H9 (cell line): Measurements from ENCODE around the gene MTSS2. TPM values are rescaled to one million over a fixed set of nuclear protein-coding genes. Genes with fewer than 3 reads are reported as not detected.

Experiments
- DNase-seq: peaks from one replicate; pipeline ENCODE4 v3.0.0-alpha.2; 2017
- H2AFZ ChIP-seq: one replicate; pipeline ENCODE4 v1.6.1; 2013; ENCODE audit warnings: mild to moderate bottlenecking, low read length, control low read depth, moderate library complexity
- H2AK5ac ChIP-seq: 2 replicates; pipeline ENCODE4 v1.6.1; 2013; ENCODE audit warnings: low read length, control low read depth, mixed read lengths; ENCODE audit not compliant: insufficient read length
- H2BK120ac ChIP-seq: one replicate; pipeline ENCODE4 v1.6.1; 2013; ENCODE audit warnings: low read depth, mild to moderate bottlenecking, low read length, control low read depth, inconsistent platforms; ENCODE audit not compliant: poor library complexity, severe bottlenecking
- H2BK12ac ChIP-seq: 2 replicates; pipeline ENCODE4 v1.6.1; 2013; ENCODE audit warnings: low read length, control low read depth, mixed read lengths, low read depth; ENCODE audit not compliant: insufficient read length
- H2BK15ac ChIP-seq: 2 replicates; pipeline ENCODE4 v1.6.1; 2013; ENCODE audit warnings: low read depth, low read length, control low read depth
- H2BK20ac ChIP-seq: one replicate; pipeline ENCODE4 v1.6.1; 2013; ENCODE audit warnings: low read depth, mild to moderate bottlenecking, low read length, control low read depth, inconsistent platforms; ENCODE audit not compliant: poor library complexity, severe bottlenecking
- H2BK5ac ChIP-seq: 2 replicates; pipeline ENCODE4 v1.6.1; 2013; ENCODE audit warnings: low read length, control low read depth, mixed read lengths; ENCODE audit not compliant: insufficient read length
- H3K14ac ChIP-seq: 2 replicates; pipeline ENCODE4 v1.6.1; 2013; ENCODE audit warnings: low read length, control low read depth; ENCODE audit not compliant: insufficient read depth
- H3K18ac ChIP-seq: 2 replicates; pipeline ENCODE4 v1.6.1; 2013; ENCODE audit warnings: low read depth, mild to moderate bottlenecking, mixed read lengths, low read length, control low read depth; ENCODE audit not compliant: insufficient read length
- H3K23ac ChIP-seq: 2 replicates; pipeline ENCODE4 v1.6.1; 2013; ENCODE audit warnings: low read length, control low read depth, mixed read lengths, low read depth; ENCODE audit not compliant: insufficient read length
- H3K23me2 ChIP-seq: 2 replicates; pipeline ENCODE4 v1.6.1; 2013; ENCODE audit warnings: low read depth, mild to moderate bottlenecking, mixed read lengths, low read length, control low read depth; ENCODE audit not compliant: insufficient read length, poor library complexity, severe bottlenecking
- H3K27ac ChIP-seq: 2 replicates; pipeline ENCODE4 v1.5.1; 2013; ENCODE audit warnings: low read length, control low read depth, mixed read lengths, low read depth; ENCODE audit not compliant: insufficient read length
- H3K27me3 ChIP-seq: 2 replicates; pipeline ENCODE4 v1.6.1; 2013; ENCODE audit warnings: low read length, control low read depth, inconsistent platforms; ENCODE audit not compliant: insufficient read depth
- H3K4ac ChIP-seq: 2 replicates; pipeline ENCODE4 v1.6.1; 2013; ENCODE audit warnings: low read depth, mild to moderate bottlenecking, control low read depth, inconsistent platforms, low read length, moderate library complexity
- H3K4me1 ChIP-seq: 2 replicates; pipeline ENCODE4 v1.6.1; 2013; ENCODE audit warnings: low read length, control low read depth, inconsistent platforms; ENCODE audit not compliant: insufficient read depth
- H3K4me2 ChIP-seq: 2 replicates; pipeline ENCODE4 v1.6.1; 2013; ENCODE audit warnings: low read length, control low read depth, mixed read lengths; ENCODE audit not compliant: insufficient read length, insufficient read depth
- H3K56ac ChIP-seq: 2 replicates; pipeline ENCODE4 v1.6.1; 2013; ENCODE audit warnings: low read depth, mild to moderate bottlenecking, mixed read lengths, low read length, control low read depth; ENCODE audit not compliant: insufficient read length
- H3K79me1 ChIP-seq: 2 replicates; pipeline ENCODE4 v1.6.1; 2013; ENCODE audit warnings: low read depth, mild to moderate bottlenecking, moderate library complexity, low read length, control low read depth, inconsistent platforms; ENCODE audit not compliant: insufficient read depth, poor library complexity, severe bottlenecking
- H3K79me2 ChIP-seq: 2 replicates; pipeline ENCODE4 v1.6.1; 2013; ENCODE audit warnings: low read length, control low read depth, inconsistent platforms; ENCODE audit not compliant: insufficient read depth
- H3K9ac ChIP-seq: 2 replicates; pipeline ENCODE4 v1.6.1; 2013; ENCODE audit warnings: low read length, control low read depth, mixed read lengths; ENCODE audit not compliant: insufficient read length; ENCODE audit errors: extremely low read depth
- H3K9me3 ChIP-seq: one replicate; pipeline ENCODE4 v1.6.1; 2013; ENCODE audit warnings: low read depth, low read length, inconsistent platforms; ENCODE audit not compliant: control insufficient read depth
- H3T11ph ChIP-seq: one replicate; pipeline ENCODE4 v1.6.1; 2013; ENCODE audit warnings: mild to moderate bottlenecking, low read length, control low read depth, inconsistent platforms
- H4K20me1 ChIP-seq: one replicate; pipeline ENCODE4 v1.6.1; 2013; ENCODE audit not compliant: control insufficient read depth, insufficient read length, insufficient read depth
- H4K5ac ChIP-seq: 2 replicates; pipeline ENCODE4 v1.6.1; 2013; ENCODE audit warnings: low read depth, mild to moderate bottlenecking, mixed read lengths, low read length, control low read depth; ENCODE audit not compliant: insufficient read length
- H4K8ac ChIP-seq: replicated peaks from 2 replicates; pipeline ENCODE4 v1.6.1; 2013; ENCODE audit warnings: low read length, control low read depth, mixed read lengths, low read depth; ENCODE audit not compliant: insufficient read length
- H4K91ac ChIP-seq: 2 replicates; pipeline ENCODE4 v1.6.1; 2013; ENCODE audit warnings: low read depth, mild to moderate bottlenecking, moderate library complexity, mixed read lengths, low read length, control low read depth; ENCODE audit not compliant: insufficient read length
- H3K27ac Mint-ChIP-seq, 3 experiments: 2 replicates in 2 of 3; 3 replicates in 1 of 3; pipeline ENCODE4 v1.8.0; 2020 to 2021; ENCODE audit warnings: mixed read lengths in 3 of 3, mild to moderate bottlenecking in 1 of 3, moderate library complexity in 1 of 3
- H3K27me3 Mint-ChIP-seq: 2 replicates; pipeline ENCODE4 v1.8.0; 2021; ENCODE audit warnings: low read depth, mild to moderate bottlenecking, moderate library complexity, mixed read lengths
- H3K36me3 Mint-ChIP-seq, 3 experiments: 2 replicates in 2 of 3; 3 replicates in 1 of 3; pipeline ENCODE4 v1.8.0; 2020 to 2021; ENCODE audit warnings: low read depth in 3 of 3, mixed read lengths in 3 of 3; ENCODE audit not compliant: insufficient read depth in 1 of 3
- H3K4me1 Mint-ChIP-seq, 2 experiments: 2 replicates each; pipeline ENCODE4 v1.8.0; 2020; ENCODE audit warnings: mixed read lengths in 2 of 2
- H3K4me3 Mint-ChIP-seq, 2 experiments: 2 replicates in 1 of 2; 3 replicates in 1 of 2; pipeline ENCODE4 v1.8.0; 2020 to 2021; ENCODE audit warnings: mild to moderate bottlenecking in 2 of 2, mixed read lengths in 2 of 2, moderate library complexity in 1 of 2
- H3K9me3 Mint-ChIP-seq, 2 experiments: 2 replicates in 1 of 2; 3 replicates in 1 of 2; pipeline ENCODE4 v1.8.0; 2020; ENCODE audit warnings: mild to moderate bottlenecking in 2 of 2, mixed read lengths in 2 of 2, moderate library complexity in 1 of 2
- CTCF ChIP-seq: fragments of 200-600 bp; sonication (generic); conservative IDR thresholded peaks from 3 replicates; pipeline ENCODE4 v1.8.0; 2021; ENCODE audit warnings: antibody characterized with exemption, mild to moderate bottlenecking
- whole genome bisulfite sequencing: extraction: QIAGEN DNeasy Blood & Tissue Kit; methylation state at CpG from one replicate; pipeline ENCODE4 v1.1.7; 2013; ENCODE audit warnings: missing lambda C conversion rate, low lambda C conversion rate, mixed read lengths; ENCODE audit not compliant: insufficient read length; ENCODE audit errors: extremely low coverage; 5-methylcytosine and 5-hydroxymethylcytosine counted together
- total RNA-seq: library from RNA; stranded (reverse); gene quantifications from 2 replicates; pipeline ENCODE4 v1.2.1, GENCODE V29; 2021

Gene MTSS2
- total RNA-seq, 1 experiment from 2014 or later: 41.0 TPM

- no peaks in the 10 kb centered on the region for H3K27me3 ChIP-seq
- no peaks in the 10 kb centered on the region for H3K9me3 Mint-ChIP-seq
- no peaks in the 10 kb centered on the region; the same call in 1 of the 2 replicates for H3K27me3 Mint-ChIP-seq
- no peak overlapping the region for H2BK20ac ChIP-seq
- peaks cover 32 to 40% of the 10 kb centered on the region in 2 experiments for H3K4me1 Mint-ChIP-seq
- H3K4me2 ChIP-seq: no peak overlapping the region
- peaks cover 6% of the 10 kb centered on the region; the same call in 1 of the 2 replicates for H3K4me1 ChIP-seq
- H2AFZ ChIP-seq: no peak overlapping the region
- H3K18ac ChIP-seq: no peak overlapping the region
- H2BK120ac ChIP-seq: no peak overlapping the region
- H3K9me3 ChIP-seq: no peaks in the 10 kb centered on the region
- no CpG with 5 or more reads among the region's 14 CpGs for WGBS
- no peaks in the 10 kb centered on the region for H3K23me2 ChIP-seq
- H3K79me1 ChIP-seq: no peaks in the 10 kb centered on the region
- H3K23ac ChIP-seq: no peak overlapping the region
- no peak overlapping the region for H3K56ac ChIP-seq
- no peak overlapping the region for H2BK5ac ChIP-seq
- no peak overlapping the region for H3K27ac ChIP-seq
- H4K20me1 ChIP-seq: no peaks in the 10 kb centered on the region
- H4K91ac ChIP-seq: no peak overlapping the region
- H3K79me2 ChIP-seq: no peaks in the 10 kb centered on the region
- H3K4me3 Mint-ChIP-seq: no peak overlapping the region
- H4K8ac ChIP-seq: no peak overlapping the region
- no peak overlapping the region for H2AK5ac ChIP-seq
- no peak overlapping the region for H3K27ac Mint-ChIP-seq
- H3K4ac ChIP-seq: no peak overlapping the region; the same call in 1 of the 2 replicates
- no peak overlapping the region for H4K5ac ChIP-seq
- no peak overlapping the region for H2BK15ac ChIP-seq
- no peak for DNase-seq
- H3K36me3 Mint-ChIP-seq: peaks cover 1 to 7% (median 4%) of the 10 kb centered on the region in 3 experiments; a peak in 5 of 7 replicates
- no peak for TF ChIP-seq CTCF
- no peak overlapping the region for H2BK12ac ChIP-seq
- H3K14ac ChIP-seq: peak overlapping the region; percentile 10; the same call in 1 of the 2 replicates
- H3K9ac ChIP-seq: no peak overlapping the region
- no peak overlapping the region for H3T11ph ChIP-seq
Measured at GRCh38 chr16:70692130-70692872, 6.4 kb upstream of the MTSS2 start.
